ENCODE data around the gene VAV2.

Gene VAV2

DNA sequence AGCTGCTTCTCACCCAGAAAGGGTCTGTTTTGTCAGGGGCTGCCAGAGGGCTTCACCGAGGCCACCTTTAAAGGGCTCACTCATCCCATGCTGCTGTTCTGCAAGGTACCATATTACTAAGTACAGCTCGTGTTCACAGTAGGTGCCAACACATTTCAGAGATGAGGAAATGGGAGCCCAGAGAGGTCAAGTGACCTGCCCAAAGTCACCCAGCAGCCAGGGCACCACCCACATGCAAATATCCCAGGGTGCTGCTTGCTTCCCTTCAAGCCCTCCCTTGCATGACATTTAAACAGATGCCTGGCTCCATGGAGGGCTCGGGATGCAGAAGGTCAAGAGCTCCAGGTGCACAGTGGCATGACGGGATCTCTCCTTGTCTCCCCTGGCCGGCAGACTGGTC is 130.4 kb downstream of the VAV2 start:
- H3K4me3 ChIP-seq (ENCODE audit: control insufficient read depth, low read depth, low read length): no peak overlapping the region
- no peak for DNase-seq (ENCODE audit: low read depth)
- TF ChIP-seq, protein P1, sequence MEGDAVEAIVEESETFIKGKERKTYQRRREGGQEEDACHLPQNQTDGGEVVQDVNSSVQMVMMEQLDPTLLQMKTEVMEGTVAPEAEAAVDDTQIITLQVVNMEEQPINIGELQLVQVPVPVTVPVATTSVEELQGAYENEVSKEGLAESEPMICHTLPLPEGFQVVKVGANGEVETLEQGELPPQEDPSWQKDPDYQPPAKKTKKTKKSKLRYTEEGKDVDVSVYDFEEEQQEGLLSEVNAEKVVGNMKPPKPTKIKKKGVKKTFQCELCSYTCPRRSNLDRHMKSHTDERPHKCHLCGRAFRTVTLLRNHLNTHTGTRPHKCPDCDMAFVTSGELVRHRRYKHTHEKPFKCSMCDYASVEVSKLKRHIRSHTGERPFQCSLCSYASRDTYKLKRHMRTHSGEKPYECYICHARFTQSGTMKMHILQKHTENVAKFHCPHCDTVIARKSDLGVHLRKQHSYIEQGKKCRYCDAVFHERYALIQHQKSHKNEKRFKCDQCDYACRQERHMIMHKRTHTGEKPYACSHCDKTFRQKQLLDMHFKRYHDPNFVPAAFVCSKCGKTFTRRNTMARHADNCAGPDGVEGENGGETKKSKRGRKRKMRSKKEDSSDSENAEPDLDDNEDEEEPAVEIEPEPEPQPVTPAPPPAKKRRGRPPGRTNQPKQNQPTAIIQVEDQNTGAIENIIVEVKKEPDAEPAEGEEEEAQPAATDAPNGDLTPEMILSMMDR (conservative IDR thresholded peaks at IDR 0.05; ENCODE audit: control insufficient read depth, insufficient read depth, low read depth, low read length): no peak

GRCh38 chr9:133861086-133861485 is 131.0 kb downstream of the VAV2 start:
- no peak for DNase-seq (ENCODE audit: low read depth)

DNA sequence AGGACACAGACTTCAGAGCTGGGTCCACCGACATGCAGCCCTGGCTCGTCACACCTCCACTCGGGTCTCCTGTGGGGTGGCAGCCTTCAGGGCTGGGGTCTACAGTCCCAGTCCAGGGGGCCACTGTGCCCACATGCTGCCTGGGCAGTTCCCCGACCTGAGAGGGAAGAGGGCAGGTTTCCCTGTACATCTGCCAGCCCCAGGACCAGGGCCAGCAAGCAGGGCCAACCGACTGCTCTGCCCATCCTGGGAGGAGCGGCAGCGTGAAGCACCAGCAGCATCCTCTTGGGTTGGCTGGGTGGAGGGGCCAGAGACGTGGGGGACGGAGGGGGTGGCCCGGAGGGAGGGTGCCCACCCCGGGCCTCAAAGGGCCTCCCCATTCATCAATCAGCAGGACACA is 133.4 kb downstream of the VAV2 start:
- no peak for DNase-seq (ENCODE audit: low read depth)
- TF ChIP-seq, protein P1 (conservative IDR thresholded peaks at IDR 0.05; ENCODE audit: control insufficient read depth, insufficient read depth, low read depth, low read length): no peak
- no peak overlapping the region for H3K4me3 ChIP-seq (ENCODE audit: control insufficient read depth, low read depth, low read length)

More at GRCh38 chr9:133861086-133861485, 131.0 kb downstream of the VAV2 start:
- TF ChIP-seq, protein P1 (conservative IDR thresholded peaks at IDR 0.05; ENCODE audit: control insufficient read depth, insufficient read depth, low read depth, low read length): no peak
- H3K4me3 ChIP-seq (ENCODE audit: control insufficient read depth, low read depth, low read length): no peak overlapping the region

DNA sequence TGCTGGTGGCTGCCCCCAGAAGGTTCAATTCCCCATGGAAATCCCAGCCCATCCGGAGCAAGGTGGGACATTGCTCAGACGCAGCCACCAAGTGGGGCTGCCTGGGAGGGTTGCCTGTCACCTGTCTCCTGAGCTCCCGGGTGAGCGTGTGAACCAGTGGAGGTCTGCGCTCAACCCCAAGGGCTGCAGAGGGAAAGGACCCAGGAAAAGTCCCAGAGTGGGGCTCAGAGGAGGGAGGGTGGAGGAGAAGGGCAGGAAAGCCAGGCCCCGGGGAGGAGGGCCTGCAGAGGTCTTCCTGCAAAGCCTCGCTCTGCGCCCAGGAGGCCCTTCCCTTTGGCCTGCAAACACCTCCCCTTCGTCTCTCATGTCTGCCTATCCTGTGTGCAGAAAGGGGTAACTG is 134.5 kb downstream of the VAV2 start:
- TF ChIP-seq, protein P1 (conservative IDR thresholded peaks at IDR 0.05; ENCODE audit: control insufficient read depth, insufficient read depth, low read depth, low read length): no peak
- DNase-seq (ENCODE audit: low read depth): no peak
- no peak overlapping the region for H3K4me3 ChIP-seq (ENCODE audit: control insufficient read depth, low read depth, low read length)

GRCh38 chr9:133856798-133857197 is 135.3 kb downstream of the VAV2 start:
- TF ChIP-seq, protein P1 (conservative IDR thresholded peaks at IDR 0.05; ENCODE audit: control insufficient read depth, insufficient read depth, low read depth, low read length): no peak
- DNase-seq (ENCODE audit: low read depth): no peak
- no peak overlapping the region for H3K4me3 ChIP-seq (ENCODE audit: control insufficient read depth, low read depth, low read length)

DNA sequence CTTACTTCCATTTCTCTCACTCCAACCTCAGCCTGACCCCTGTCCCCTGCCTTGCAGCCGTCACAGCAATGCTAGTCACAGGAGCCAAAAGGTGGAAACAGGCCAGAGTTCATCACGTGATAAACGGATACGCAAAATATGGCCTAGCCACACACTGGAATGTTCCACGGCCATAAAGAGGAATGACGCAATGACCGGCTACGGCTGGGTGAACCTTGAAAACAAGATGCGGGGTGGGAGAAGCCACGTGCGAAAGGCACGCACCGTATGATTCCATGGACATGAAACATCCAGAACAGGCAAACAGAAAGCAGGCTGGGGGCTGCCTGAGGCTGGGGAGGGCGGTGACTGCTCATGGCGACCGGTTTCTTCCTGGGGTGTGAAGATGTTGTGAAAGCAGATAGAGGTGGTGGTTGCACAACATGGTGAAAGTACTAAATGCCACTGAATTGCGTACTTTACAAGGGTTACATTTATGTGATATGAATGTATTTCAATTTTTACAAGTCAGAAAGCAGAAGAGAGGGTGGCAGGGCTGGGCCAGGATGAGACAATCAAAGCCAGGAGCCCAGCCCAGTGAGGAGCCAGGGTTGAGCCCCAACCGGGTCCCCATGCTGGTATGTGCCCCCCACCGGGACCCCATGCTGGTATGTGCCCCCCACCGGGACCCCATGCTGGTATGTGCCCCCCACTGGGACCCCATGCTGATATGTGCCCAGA is 136.2 kb downstream of the VAV2 start:
- TF ChIP-seq, protein P1 (conservative IDR thresholded peaks at IDR 0.05; ENCODE audit: control insufficient read depth, insufficient read depth, low read depth, low read length): no peak
- no peak overlapping the region for H3K4me3 ChIP-seq (ENCODE audit: control insufficient read depth, low read depth, low read length)
- peak; percentile 39 for DNase-seq (ENCODE audit: low read depth)

Measured in fibroblast of mammary gland (primary cell).